Skeletal muscle tissue (tissue), 4 donors: Measurements from ENCODE around the gene ASCC2. TPM values are rescaled to one million over a fixed set of nuclear protein-coding genes. Genes with fewer than 3 reads are reported as not detected.

Experiments used
- H3K27ac ChIP-seq: one replicate; pipeline ENCODE4 v1.7.0; 2013; ENCODE audit warnings: mild to moderate bottlenecking, low read depth, low read length, inconsistent platforms
- H3K27me3 ChIP-seq, 3 donors: one replicate each; pipeline ENCODE4 v1.7.0; 2013; ENCODE audit warnings: low read length in 3 of 3; ENCODE audit not compliant: control insufficient read depth in 3 of 3, insufficient read depth in 3 of 3
- H3K36me3 ChIP-seq, 3 donors: one replicate each; pipeline ENCODE4 v1.7.0; 2013; ENCODE audit warnings: low read length in 3 of 3; ENCODE audit not compliant: control insufficient read depth in 3 of 3, insufficient read depth in 3 of 3
- H3K4me1 ChIP-seq, 3 donors: one replicate each; pipeline ENCODE4 v1.7.0; 2013; ENCODE audit warnings: low read length in 3 of 3, mild to moderate bottlenecking in 3 of 3; ENCODE audit not compliant: control insufficient read depth in 3 of 3, insufficient read depth in 3 of 3
- H3K4me3 ChIP-seq, 3 donors: one replicate each; pipeline ENCODE4 v1.7.0; 2013; ENCODE audit warnings: low read length in 3 of 3
- H3K9ac ChIP-seq, 3 donors: one replicate each; pipeline ENCODE4 v1.7.0; 2013; ENCODE audit warnings: low read length in 3 of 3, mild to moderate bottlenecking in 3 of 3, moderate library complexity in 2 of 3, low read depth in 1 of 3
- H3K9me3 ChIP-seq, 3 donors: one replicate each; pipeline ENCODE4 v1.7.0; 2013; ENCODE audit warnings: low read length in 3 of 3; ENCODE audit not compliant: control insufficient read depth in 3 of 3
- total RNA-seq: library from RNA; depleted of rRNA; stranded (reverse); fragments of >200 nt; gene quantifications from one replicate; pipeline ENCODE4 v1.2.3, GENCODE V29; 2014
- donor health status: Osteomylitis.

Gene ASCC2
- total RNA-seq, 1 donor from 2014 or later = 15.7 TPM

DNA sequence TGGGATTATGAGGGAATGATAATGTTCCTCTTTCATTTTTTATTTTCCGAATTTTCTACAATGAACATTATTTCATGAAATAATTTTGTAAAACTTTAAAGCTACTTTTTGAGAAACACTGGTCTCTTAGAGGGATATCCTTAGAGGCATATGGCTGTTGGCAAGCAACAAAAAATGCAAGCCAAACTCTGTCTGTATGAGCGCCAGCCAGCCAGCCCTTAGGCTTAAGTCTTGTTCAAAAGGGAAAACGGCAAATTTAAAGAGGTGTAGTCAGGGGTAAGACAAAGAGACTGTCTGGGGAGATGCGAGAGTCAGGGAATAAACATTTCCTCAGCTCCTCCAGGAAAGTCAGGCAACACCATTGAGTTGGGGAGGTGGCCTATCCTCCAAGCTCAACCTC, 22.5 kb downstream of the ASCC2 start:
- H3K4me1 ChIP-seq = peaks cover 29 to 67% (median 38%) of the 10 kb centered on the region in 3 donors
- peak overlapping the region; percentile 56 for H3K27ac ChIP-seq
- H3K9ac ChIP-seq = peak overlapping the region in 1 of 3 donors; percentile 58
- peaks cover 27 to 41% (median 37%) of the 10 kb centered on the region in 3 donors for H3K36me3 ChIP-seq
- no peaks in the 10 kb centered on the region for H3K9me3 ChIP-seq
- peak overlapping the region in 1 of 3 donors; percentile 35 for H3K4me3 ChIP-seq
- no peaks in the 10 kb centered on the region for H3K27me3 ChIP-seq

DNA sequence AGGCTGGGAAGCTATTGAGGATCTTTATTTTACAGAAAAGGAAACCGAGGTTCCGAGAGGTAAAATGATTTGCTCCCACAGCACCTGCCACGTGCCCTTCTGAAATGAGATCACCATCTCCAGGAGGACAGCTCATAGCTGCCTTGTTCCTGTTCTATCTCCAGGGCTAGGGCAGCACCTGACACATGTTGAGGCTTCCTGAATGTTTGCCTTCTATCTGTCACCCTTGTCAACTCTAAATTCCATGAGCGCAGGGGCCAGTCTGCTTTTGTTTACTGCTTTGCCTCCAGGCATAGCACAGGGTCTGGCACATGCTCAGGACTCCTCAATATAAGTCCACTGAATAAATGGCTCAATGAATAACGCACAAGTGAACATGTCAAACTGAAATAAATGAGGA, 24.1 kb downstream of the ASCC2 start:
- H3K27ac ChIP-seq = peak overlapping the region; percentile 86
- H3K27me3 ChIP-seq = no peaks in the 10 kb centered on the region
- peaks cover 27 to 44% (median 39%) of the 10 kb centered on the region in 3 donors for H3K36me3 ChIP-seq

DNA sequence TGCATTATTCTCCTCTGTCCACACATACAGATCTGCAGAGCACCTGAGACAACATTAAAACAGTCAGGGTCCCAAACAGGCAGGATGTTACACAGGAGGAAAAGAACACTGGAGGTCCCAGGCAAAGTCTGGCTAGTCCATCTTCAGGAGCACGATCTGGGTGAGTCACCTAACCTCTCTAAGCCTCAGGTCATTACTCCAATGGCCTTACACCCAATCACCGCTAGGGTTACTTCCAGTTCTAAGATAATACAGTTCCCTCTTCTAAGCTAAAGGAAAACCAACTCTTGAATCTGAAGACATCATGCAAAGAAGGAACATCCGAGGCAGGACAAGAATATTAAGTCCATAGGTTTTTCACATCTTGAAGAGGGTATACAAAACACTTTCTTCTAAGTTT, 24.5 kb downstream of the ASCC2 start:
- Histone ChIP-seq H3K4me1 (peaks cover 29 to 72% (median 41%) of the 10 kb centered on the region in 3 donors), H3K27ac (peak overlapping the region; percentile 86), H3K9ac (no peak overlapping the region), H3K9me3 (no peaks in the 10 kb centered on the region), H3K27me3 (no peaks in the 10 kb centered on the region), H3K4me3 (no peak overlapping the region), H3K36me3 (peaks cover 25 to 42% (median 34%) of the 10 kb centered on the region in 3 donors)

More for the DNA sequence above, 24.1 kb downstream of the ASCC2 start:
- no peak overlapping the region for H3K4me3 ChIP-seq
- peaks cover 29 to 75% (median 41%) of the 10 kb centered on the region in 3 donors for H3K4me1 ChIP-seq
- H3K9ac ChIP-seq = peak overlapping the region in 1 of 3 donors; percentile 57
- no peaks in the 10 kb centered on the region for H3K9me3 ChIP-seq

DNA sequence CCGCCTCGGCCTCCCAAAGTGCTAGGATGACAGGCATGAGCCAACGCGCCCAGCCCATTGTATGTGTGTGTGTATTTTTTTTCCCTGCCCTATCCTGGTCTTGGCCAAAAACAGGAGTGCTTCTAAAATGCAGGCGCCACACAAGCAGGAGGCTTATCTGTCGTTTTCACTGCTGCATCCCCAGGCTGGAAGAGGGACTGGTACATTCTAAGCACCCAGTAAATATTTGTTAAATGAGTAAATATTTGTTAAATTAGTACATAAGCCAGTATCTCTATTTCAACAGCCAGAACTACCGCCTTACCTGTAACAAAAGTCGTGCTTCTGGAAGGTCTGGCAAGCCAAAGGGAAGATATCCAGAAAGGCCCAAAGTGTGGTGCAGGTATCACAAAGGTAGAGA, 24.9 kb downstream of the ASCC2 start:
- Histone ChIP-seq H3K4me3 (no peak overlapping the region), H3K36me3 (peaks cover 30 to 44% (median 35%) of the 10 kb centered on the region in 3 donors), H3K4me1 (peaks cover 29 to 68% (median 41%) of the 10 kb centered on the region in 3 donors), H3K27me3 (no peaks in the 10 kb centered on the region), H3K9ac (no peak overlapping the region), H3K27ac (peak overlapping the region; percentile 86), H3K9me3 (no peaks in the 10 kb centered on the region)

DNA sequence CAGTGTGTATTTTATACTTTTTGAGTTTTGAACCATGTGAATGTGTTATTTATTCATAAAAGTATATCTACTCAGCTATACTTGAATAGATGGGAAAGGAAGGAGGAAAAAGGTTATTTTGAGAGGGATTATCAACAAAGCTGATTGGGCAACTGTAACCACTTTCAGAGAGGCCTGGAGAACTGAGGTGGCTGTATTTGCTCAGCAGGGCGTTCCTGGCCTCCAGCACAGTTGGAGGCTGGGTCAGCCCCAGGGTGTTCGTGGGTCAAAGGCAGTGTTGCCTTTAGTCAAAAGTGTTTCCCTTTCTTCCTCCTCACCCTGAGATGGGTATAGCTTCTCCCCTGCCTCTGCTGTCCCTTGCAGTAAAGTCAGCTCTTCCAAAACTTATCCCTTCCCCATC, 26.7 kb downstream of the ASCC2 start:
- H3K36me3 ChIP-seq = peaks cover 42 to 60% (median 50%) of the 10 kb centered on the region in 3 donors
- no peak overlapping the region for H3K4me3 ChIP-seq
- no peaks in the 10 kb centered on the region for H3K9me3 ChIP-seq
- peaks cover 19 to 54% (median 30%) of the 10 kb centered on the region in 3 donors for H3K4me1 ChIP-seq
- no peak overlapping the region for H3K9ac ChIP-seq
- no peak overlapping the region for H3K27ac ChIP-seq
- no peaks in the 10 kb centered on the region for H3K27me3 ChIP-seq

DNA sequence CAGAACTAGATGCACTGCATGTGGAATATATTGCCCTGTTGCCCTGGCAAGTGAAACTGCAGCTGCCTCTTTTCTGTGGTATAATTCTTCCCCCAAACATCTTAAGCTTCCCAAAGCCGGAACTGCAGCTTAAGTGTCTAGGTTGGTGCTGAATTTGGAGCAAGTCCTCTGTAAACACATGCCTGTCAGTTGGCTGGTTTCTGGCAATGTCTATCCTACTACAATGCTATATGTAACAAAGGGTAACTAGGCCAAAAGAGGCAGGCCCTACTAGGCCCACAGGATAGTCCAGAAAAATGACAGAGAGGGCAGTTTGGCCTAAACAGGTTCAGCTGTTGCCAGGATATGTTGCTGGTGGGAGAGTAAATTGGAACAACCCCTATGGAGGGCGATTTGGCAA, 27.9 kb downstream of the ASCC2 start:
- Histone ChIP-seq H3K4me1 (peaks cover 10 to 53% (median 19%) of the 10 kb centered on the region in 3 donors), H3K4me3 (no peak overlapping the region), H3K27ac (peak overlapping the region; percentile 6), H3K9me3 (no peaks in the 10 kb centered on the region), H3K27me3 (no peaks in the 10 kb centered on the region), H3K9ac (no peak overlapping the region), H3K36me3 (peaks cover 51 to 71% (median 62%) of the 10 kb centered on the region in 3 donors)

DNA sequence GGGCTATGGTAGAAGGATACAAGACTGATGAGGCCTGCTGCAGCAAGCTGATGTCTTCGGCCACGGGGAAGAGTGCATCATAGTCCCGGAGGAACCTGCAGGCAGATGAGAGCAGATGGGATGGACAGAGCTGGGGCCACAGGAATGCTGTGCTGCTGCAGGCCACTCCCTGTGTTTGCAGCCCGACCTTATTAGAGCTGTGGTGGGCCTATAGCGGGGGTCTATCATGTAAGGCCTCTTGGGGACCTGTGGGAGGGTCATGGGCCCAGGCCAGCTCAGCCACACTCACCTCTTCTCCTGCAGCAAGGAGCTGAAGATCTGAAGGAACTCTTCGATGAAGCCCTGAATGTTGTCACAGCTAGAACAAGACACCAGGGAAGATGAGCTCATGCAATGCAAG, 31.9 kb downstream of the ASCC2 start:
- peaks cover 56 to 61% (median 57%) of the 10 kb centered on the region in 3 donors for H3K36me3 ChIP-seq
- no peak overlapping the region for H3K4me3 ChIP-seq
- peaks cover 25 to 48% (median 25%) of the 10 kb centered on the region in 3 donors for H3K4me1 ChIP-seq
- H3K27ac ChIP-seq = no peak overlapping the region
- H3K9ac ChIP-seq = peak overlapping the region in 1 of 3 donors; percentile 20
- H3K9me3 ChIP-seq = no peaks in the 10 kb centered on the region
- H3K27me3 ChIP-seq = no peaks in the 10 kb centered on the region

DNA sequence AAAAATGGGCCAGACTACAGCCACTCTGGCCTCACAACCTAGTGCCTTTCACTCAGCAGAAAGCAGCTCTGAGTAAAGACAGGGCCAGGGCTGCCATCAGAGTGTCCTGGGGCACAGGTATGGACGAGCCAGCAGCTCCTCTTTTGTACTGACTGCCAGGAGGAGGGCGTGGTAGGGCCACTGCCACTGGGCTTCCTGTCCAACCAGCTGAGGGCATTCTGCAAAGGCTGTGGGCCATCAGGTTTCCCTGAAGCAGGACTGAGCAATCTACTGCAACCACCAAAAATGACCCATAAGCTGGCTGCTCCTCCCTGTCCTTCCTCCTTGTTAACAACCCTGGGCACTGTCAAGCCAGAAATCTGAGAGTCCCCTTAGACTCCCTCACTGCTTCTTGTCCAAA, 33.1 kb downstream of the ASCC2 start:
- Histone ChIP-seq H3K36me3 (peaks cover 51 to 62% (median 59%) of the 10 kb centered on the region in 3 donors), H3K4me1 (peaks cover 32 to 51% (median 36%) of the 10 kb centered on the region in 3 donors), H3K9ac (peak overlapping the region in 1 of 3 donors; percentile 40), H3K27ac (peak overlapping the region; percentile 19), H3K9me3 (no peaks in the 10 kb centered on the region), H3K27me3 (no peaks in the 10 kb centered on the region), H3K4me3 (no peak overlapping the region)

DNA sequence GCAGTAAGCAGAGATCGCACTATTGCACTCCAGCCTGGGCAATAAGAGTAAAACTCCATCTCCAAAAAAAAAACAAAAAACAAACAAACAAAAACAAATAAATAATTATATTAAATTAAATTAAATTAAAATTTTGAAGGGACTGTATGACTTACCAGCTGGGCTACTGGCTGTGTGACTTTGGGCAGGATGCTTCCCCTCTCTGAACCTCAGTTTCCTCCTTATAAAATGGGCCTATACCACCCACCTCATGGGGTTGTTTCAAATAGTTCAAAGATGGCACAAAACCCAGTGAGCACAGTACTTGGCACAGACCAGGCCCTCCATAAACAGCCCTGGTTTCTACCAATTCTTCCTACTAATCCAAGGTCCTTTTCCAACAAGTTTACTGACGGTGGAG, 34.9 kb downstream of the ASCC2 start:
- no peak overlapping the region for H3K27ac ChIP-seq
- no peak overlapping the region for H3K4me3 ChIP-seq
- H3K9me3 ChIP-seq = no peaks in the 10 kb centered on the region
- peaks cover 49 to 65% (median 53%) of the 10 kb centered on the region in 3 donors for H3K4me1 ChIP-seq
- no peaks in the 10 kb centered on the region for H3K27me3 ChIP-seq
- H3K36me3 ChIP-seq = peaks cover 44 to 55% (median 55%) of the 10 kb centered on the region in 3 donors
- no peak overlapping the region for H3K9ac ChIP-seq

DNA sequence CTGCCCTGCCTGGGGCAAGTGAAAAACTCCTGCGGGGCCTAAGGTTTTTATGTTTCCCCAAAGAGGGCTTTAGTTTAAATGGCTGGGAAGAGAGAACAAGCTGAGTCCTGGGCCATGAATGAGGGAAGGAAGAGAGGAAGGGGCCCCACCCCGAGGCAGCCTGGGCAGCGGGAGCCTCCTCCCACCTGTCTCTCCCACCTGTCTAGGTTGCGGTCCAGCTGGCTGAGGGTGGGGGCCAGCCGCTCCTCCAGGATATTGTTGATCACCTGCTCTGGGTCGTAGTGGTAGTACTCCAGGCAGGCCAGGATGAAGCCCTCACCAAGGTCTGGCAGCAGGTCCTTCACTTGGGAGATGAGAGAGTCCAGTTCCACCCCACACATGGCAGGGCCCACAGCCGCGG, 36.3 kb downstream of the ASCC2 start:
- Histone ChIP-seq H3K4me1 (peaks cover 63 to 78% (median 63%) of the 10 kb centered on the region in 3 donors), H3K36me3 (peaks cover 38 to 49% (median 46%) of the 10 kb centered on the region in 3 donors), H3K4me3 (no peak overlapping the region), H3K9me3 (no peaks in the 10 kb centered on the region), H3K27me3 (no peaks in the 10 kb centered on the region), H3K9ac (peak overlapping the region in 1 of 3 donors; percentile 45), H3K27ac (peak overlapping the region; percentile 68)
